HG03378 (cell line): ENCODE results near the gene FRMD4B.

Experiments used
- ATAC-seq: cut with Tn5 transposase; IDR thresholded peaks from one replicate; pipeline ENCODE4 v1.9.1; 2021; ENCODE audit warnings: mild to moderate bottlenecking, moderate library complexity; ENCODE audit not compliant: unreplicated experiment

The FRMD4B gene

DNA sequence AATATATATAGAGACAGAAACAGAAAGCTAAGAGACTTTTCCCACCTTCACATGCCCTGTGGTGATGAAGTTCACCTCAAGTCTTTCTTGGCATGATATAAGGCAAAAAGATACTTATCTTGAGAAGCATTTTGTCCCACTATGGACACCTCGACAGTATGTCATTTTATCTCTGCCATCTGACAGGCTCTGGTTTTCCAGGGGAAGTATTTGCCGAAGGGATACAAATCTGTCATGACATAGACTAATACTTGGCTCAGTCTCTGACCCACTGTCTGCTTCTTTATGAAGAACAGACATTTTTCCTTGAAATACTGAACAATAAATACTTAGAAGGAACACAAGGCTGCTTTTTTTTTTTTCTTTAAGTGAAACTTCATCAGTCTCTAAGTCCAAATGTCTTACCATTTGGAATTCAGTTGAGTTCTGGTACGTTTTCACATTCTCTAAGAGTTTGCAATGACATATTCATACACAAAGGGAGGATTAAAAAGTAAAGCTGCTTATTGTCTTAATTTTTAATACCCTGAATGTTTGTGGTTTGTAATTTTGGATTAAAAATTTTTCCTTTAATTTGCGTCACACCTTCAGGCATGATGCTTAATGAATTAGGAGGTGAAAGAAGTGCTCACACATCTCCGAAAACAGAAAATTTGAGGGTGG is 175.7 kb downstream of the FRMD4B start:
- no peak for ATAC-seq

DNA sequence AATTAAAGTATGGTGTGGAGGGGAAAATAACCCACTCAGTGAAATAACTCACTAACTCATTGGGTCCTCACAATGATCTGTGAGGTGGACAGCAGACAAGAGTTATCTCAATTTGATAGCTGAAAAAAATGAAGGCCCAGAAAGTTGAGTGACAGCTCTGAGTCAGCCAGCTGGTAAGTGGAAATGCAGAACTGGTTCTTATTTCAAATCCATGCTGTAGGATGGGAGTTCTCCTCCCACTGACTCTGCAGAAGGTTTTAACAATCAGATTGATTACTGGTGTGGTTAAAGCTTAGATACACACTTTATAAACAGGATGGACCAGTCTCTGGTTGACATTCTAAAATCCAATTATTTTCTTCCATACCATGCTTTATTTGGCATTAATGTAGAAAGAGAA is 176.5 kb downstream of the FRMD4B start:
- ATAC-seq: no peak

DNA sequence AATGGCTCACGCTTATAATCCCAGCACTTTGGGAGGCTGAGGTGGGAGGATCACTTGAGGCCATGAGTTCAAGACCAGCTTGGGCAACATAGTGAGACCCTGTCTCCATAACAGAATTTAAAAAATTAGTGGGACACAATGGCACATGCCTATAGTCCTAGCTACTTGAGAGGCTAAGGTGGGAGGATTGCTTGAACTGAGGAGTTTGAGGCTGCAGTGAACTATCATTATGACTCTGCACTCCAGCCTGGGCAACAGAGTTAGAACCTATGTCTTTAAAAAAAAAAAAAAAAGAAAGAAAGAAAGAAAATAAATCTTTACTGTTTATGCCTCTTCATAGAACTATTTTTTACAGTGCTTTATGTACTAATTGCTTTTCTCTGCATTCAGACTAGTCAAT is 178.9 kb downstream of the FRMD4B start:
- ATAC-seq: no peak

DNA sequence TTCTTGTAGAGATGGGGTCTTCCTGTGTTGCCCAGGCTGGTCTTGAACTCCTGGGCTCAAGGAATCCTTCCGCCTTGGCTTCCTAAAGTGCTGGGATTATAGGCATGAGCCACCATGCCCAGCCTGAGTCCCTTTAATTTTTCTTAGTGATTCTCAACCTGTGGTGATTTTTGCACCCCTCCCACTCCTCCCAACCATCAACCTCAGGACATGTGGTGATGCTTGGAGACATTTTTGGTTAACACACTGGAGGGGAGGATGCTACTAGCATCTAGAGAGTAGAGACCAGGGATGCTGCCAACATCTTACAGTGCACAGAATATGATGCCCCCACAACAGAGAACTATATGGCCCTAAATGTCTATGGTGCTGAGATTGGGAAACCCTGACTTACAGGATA is 180.5 kb downstream of the FRMD4B start:
- no peak for ATAC-seq

DNA sequence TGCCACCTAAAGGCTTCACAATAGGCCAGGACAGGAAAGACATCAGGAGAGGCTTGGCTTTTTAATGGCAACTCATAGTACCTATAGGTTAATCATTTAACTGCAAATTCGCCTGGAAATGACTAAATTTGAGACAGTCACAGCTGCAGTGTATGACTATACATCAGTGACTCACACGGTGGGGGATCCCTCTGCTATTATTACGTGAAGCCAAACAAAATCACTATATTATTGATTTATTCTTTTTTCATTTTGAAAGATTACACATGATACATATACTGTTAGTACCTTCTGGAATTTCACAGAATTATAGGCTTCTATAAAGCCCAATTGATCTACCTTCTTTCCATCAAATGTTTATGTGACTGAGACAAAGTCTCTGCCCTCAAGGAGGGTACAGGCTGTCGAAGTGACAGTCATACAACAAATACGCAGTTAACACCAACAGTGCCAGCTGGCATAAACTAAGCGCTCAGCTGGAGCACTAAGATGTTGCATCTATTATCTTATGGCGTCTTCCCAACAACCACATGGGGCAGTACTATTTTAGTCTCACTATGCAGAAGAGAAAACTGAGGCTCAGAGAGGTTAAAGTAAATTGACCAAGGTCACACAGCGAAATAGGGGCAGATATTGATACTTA is 181.5 kb downstream of the FRMD4B start:
- peak; percentile 97 for ATAC-seq

DNA sequence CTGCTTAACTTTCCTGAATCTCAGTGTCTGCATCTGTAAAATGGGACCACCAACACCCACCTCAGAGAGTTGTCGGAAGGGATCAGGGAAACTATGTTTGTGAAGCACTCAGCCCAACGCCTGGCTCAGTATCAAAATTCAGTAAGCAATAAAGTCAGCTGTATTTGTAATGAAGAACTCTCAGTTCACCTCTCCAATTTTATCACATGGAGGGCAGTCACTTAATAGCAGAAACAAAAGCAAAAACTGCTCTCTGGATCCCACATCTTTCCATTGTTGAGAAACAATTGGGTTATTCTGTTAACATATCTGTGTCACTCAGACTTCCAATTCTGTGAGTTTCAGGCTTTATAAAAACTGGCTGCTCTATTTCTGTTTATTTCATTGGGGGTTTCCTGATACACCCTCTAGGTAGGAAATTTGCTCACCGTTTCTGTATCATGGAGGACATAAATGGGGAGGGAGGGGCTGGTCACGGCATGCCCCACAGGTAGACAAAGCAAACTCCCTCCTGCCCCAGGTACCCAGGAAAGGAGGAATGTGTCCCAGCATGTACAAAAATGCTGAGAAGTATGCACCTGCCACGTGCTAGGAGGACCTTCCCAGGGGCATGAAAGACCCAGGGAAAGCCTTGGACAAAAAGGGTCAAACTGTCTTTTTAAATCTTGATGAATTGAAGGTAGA is 182.1 kb downstream of the FRMD4B start:
- no peak for ATAC-seq

DNA sequence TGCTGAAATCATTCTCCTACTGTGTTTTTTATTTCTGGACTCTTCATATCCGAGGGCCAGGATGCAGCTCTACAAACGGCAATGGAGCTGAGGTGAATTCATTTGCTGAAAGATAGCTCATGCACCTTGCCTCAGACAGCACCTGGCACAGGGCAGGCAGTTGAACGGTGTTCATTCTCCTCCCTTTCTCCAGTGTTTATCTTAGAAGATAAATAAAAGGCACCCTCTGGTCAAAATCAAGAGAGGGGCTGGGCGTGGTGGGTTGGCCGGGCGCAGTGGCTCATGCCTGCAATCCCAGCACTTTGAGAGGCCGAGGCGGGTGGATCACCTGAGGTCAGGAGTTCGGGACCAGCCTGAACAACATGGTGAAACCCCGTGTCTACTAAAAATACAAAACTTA is 184.2 kb downstream of the FRMD4B start:
- ATAC-seq: no peak

DNA sequence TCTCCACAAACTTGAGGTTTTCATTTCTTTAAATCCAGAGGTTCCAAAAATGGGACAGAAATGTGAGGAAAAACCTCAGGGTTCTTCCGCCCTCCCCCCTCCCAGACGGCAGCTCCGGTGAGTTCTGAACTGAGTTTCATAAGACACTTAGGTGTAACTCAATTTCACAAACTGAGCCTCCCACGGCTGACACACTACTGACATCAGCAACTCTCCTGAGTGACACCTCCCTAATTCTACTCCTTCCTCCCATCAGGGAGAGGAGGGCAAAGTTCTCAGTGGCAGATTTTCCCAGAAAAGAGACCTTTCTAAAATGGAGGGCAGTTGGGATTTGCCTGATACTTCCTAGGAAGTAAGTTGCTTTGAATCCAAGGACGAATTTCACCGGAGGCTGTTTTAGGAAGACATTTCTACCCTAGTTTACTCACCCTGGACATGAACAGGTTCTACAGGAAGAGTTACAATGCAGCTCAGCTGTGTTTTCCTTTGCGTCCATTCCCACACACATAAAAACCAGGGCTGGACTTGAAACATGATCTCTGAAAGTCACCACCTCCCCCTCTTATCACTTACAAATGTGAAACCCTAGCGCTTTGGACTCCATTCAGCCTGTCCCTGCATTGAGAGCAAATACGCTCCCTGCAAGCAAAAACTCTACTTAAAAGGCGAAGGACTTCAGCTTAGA is 185.4 kb downstream of the FRMD4B start:
- ATAC-seq: no peak

DNA sequence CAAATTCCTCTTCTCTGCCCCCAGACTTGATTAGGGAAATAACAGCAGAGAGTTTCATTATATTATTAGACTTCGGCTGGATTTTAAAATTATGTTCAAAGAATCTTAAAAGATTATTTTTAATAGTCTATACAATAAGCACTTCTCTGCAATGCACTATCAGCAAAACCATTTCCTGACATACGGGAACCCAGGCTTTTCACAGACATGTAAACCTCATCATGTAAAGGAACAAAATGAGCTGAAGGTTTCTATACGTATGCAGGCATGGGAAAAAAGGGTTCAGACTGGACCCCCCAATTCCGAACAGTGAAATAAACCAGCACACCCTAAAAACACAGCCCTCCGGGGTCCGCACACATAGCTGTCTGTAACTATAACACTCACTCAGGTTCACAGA is 185.9 kb downstream of the FRMD4B start:
- ATAC-seq: no peak

DNA sequence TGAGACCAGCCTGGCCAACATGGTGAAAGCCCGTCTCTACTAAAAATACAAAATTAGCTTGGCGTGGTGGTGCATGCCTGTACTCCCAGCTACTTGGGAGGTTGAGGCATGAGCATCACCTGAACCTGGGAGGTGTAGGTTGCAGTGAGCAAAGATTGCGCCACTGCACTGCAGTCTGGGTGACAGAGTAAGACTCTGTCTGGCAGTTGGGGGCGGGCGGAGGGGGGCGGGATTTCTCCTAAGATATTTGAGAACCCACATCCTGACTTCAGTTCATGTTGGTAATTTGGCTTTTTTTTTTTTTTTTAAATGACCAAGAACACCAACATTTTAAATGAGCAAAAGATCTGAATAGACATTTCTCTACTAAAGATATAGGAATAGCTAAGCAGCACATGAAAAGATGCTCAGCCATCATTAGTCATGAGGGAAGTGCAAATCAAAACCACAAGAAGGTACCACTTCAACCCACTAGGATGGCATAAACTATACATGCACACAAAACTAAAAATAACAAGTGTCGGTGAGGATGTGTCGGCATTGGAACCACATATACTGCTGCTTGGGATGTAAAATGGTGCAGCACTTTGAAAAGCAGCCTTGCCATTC is 187.9 kb downstream of the FRMD4B start:
- no peak for ATAC-seq

DNA sequence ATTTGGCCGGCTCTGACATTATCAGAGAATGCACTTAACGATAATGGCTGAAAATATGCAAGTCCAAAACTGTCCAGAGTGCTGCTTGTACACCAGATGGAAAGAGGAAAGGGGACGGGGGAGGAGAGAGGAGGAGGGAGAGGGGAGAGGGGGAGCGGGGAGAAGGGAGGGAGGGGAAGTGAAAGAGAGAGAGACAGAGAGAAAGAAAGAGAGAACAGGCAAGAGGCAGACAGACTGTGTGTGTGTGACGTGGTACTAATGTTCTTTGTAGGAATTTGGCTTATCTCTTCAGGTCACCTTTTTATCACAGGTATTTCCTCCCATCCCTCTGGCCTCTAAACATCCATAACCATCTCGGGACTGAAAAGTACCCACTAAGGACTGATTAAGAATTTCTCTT is 188.4 kb downstream of the FRMD4B start:
- no peak for ATAC-seq

DNA sequence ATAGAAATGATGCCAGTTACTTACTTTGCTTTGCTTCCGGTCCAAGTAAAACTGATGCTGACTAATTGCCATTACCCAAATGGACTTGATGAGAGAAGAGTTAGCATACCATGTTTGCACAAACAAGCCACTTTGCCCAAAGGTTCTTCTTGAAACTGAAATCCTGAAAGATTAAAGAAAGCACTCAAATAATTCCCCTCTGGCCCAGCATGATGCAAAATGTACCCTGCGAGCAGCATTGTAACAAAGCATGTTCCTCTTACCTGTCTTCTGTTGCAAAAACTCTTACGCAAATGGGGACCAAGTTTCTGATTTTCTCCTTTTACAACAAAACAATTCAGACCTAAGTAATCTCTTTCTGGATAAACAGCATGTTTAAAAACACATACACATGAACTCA is 189.0 kb downstream of the FRMD4B start:
- no peak for ATAC-seq

DNA sequence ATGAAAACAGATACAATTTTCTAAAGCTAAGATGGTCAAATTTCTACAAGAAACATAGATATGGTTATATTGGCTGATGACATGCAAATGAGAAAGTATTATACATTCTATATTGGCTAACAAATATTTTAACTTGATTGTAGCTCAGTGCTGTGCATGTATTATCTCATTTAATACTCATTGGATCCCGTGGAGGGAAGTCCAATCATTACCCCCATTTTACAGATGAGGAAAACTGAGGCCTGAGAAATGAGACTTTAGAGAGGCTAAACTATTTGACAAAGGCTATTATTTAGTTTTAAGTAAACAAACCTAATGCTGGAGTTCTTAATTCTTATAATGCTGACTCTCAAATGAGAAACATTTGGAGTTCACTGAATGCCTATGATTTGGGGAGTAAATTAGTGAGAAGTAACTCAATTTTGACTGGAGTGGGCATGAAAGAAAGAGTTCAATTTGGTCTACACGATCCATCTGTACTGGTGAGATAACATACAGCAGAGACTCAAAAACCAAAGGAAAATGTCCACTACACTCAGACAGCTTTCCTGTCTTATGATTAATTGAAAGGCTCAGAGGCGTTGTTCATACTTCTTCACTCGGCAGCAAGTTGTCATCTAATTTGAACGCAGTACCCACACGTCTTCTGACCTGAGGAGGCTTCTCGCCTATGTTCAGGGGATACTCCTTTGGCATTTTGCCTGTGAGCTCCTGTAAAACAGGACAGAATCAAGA is 191.3 kb downstream of the FRMD4B start:
- ATAC-seq: no peak

DNA sequence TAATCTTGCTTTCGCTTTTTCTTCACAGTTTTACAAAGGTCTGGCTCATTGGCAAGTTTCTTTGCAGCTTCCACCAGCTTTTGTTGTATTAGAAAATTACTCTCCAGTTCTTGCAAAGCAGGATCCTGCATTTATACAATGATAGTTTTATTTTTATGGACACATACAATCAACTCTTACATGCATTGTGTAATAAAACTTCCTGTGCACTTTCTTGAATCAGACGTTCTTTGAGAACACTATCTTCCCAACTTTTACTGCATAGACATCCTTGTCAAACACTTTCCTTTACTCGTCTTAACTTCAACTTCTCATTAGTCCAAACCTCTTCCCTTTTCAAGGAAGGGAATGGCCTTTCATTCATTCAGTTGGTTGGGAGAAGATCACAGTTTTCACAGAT is 192.1 kb downstream of the FRMD4B start:
- ATAC-seq: no peak

DNA sequence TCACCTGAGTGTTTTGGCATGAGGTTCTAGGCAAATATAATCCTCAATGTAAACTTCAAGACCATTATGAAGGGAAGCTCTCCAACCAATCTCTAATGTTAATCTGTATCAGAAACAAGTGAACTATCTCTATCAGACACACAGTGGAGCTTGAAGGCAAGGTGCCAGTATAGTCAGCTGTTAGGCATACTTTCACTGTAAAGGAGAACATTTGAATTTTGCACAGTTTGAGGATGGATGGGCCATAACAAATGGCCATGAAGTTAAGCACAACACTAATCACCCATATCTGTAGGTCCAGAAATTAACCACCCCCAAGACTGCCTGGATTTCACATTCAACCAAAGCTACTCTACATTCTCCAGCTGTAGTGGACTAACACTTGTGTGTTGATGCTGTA is 194.4 kb downstream of the FRMD4B start:
- ATAC-seq: no peak

DNA sequence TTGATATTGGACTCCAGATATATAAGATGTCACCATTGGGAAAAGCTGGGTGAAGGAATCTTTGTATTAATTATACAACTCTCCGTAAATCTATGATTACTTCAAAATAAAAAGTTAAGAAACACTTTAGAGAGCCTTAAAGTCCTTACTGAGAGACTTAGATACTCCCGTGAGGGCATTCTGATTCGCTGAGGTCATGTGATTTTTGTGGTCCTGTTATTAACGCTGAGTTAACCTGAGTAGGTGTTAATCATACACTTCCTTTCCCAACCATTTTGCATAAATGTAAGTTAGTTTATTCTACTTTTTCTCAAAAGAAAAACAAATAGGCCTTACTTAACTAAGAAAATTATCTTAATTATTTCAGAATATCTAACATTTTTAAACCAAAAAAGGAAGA is 196.4 kb downstream of the FRMD4B start:
- no peak for ATAC-seq

DNA sequence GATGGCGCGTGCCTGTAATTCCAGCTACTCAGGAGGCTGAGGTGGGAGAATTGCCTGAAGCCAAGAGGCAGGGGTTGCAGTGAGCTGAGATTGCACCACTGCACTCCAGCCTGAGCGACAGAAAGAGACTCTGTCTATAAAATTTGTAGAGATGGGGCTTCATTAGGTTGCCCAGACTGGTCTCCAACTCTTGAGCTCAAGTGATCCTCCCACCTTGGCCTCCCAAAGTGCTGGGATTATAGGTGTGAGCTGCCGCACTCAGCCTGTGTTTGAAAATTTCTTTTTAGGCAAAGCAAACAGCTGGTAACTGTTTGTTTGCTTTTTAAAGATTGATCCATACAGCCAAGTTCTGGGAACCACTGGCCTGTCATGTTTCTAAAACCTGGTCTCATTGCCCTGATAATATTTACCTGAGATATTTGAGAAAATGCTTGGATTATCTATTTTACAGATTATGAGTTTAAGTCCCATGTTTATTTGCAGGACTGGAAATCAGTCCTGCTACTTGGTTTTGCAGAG is 199.3 kb downstream of the FRMD4B start:
- ATAC-seq: no peak

DNA sequence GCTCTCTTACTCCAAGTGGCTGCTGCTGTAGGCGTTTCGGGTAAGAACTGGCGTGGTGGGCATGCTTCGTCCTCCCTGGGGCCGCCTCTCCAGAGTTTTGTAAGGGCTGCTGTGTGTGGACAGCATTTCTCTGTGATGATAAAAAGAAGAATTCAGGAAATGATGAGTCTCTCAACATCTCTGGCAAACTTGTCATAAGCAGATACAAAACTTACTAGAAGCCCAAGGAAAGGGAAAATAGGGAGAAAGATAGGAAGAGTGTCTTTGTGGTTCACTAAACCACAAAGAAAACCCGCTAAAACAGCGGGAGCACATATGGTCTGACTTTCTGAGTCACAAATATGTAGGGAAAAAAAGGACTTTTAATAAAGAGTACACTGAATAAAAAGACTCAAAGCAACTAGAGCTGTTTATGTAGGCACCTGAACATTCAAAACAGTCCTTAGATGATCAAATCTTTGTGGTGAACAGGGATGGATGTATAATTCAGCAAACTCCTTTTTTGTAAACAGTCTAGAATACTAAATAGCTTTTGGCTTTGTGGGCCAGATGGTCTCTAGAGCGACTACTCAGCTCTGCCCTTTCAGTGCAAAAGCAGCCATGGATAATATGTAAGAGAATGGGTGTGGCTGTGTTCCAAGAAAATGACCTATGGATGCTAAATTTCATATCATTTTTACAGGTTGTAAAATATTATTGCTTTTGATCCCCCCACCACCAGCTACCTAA is 203.1 kb downstream of the FRMD4B start:
- no peak for ATAC-seq

DNA sequence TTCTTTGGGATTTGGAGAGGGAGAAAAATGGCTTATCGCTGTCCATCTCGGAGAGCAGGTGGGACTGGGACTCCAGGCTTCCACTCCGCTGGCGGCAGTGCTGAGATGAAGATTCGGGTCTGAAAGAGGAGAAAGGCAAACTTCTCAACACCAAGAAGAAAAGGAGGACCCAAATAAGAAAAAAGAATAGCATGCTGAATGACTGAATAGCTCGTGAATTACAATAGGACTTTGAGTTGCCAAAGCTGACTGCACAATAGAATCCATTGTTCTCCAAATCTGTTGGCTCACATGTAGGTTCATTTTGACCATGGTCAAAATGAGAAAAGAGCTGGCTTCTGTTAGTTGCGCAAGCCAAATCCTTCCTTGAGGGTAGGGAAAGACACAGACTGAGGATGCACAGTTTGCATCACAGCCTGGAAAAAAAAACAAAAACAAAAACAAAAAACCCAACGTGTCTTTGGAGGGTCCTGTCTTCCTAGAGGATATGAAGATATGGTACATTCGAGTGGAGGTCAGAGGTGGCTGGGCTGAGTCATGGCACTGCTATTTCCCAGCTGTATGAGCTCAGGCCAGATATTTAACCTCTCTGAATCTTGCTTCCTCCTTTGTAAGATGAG is 204.2 kb downstream of the FRMD4B start:
- ATAC-seq: no peak
